ENCODE results near the gene LEKR1.

DNA sequence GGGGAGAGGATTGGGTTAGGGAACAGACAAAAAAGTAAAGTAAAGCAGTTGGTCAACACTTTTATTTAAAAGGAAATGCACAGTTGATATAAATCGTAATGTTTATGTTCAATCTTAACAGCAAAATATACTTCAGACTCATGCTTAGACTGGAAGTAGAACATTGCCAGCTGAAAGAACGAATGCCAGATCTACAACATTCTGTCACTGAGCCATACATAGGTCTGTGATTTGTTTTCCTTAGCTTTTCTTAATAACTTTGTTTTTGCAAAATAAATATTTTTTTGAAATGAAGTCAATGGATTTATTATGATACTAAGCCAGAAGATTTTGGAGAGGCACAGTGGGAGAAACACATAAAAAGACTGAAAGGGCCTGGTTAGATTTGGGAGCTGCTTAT lies 62.0 kb downstream of the LEKR1 start:
- TF ChIP-seq, protein P1, sequence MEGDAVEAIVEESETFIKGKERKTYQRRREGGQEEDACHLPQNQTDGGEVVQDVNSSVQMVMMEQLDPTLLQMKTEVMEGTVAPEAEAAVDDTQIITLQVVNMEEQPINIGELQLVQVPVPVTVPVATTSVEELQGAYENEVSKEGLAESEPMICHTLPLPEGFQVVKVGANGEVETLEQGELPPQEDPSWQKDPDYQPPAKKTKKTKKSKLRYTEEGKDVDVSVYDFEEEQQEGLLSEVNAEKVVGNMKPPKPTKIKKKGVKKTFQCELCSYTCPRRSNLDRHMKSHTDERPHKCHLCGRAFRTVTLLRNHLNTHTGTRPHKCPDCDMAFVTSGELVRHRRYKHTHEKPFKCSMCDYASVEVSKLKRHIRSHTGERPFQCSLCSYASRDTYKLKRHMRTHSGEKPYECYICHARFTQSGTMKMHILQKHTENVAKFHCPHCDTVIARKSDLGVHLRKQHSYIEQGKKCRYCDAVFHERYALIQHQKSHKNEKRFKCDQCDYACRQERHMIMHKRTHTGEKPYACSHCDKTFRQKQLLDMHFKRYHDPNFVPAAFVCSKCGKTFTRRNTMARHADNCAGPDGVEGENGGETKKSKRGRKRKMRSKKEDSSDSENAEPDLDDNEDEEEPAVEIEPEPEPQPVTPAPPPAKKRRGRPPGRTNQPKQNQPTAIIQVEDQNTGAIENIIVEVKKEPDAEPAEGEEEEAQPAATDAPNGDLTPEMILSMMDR (IDR thresholded peaks at IDR 0.05; ENCODE audit: low read length): no peak
- TF ChIP-seq EZH2 (optimal IDR thresholded peaks at IDR 0.05; ENCODE audit: low read depth, low read length): no peak
- no peak for TF ChIP-seq EZH2phosphoT487 (IDR thresholded peaks at IDR 0.05; ENCODE audit: low read length)
